ENCODE results near the gene RANGRF. TPM values are rescaled to one million over a fixed set of nuclear protein-coding genes. Genes with fewer than 3 reads are reported as not detected.
"Not testable (repeated sequence)": the region's sequence is repeated elsewhere in the genome, so short reads cannot be mapped to it uniquely, and the experiment has no call there.

Gene RANGRF, protein sequence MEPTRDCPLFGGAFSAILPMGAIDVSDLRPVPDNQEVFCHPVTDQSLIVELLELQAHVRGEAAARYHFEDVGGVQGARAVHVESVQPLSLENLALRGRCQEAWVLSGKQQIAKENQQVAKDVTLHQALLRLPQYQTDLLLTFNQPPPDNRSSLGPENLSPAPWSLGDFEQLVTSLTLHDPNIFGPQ
- 45.5 and 49.9 TPM in 2 replicates for total RNA-seq

DNA sequence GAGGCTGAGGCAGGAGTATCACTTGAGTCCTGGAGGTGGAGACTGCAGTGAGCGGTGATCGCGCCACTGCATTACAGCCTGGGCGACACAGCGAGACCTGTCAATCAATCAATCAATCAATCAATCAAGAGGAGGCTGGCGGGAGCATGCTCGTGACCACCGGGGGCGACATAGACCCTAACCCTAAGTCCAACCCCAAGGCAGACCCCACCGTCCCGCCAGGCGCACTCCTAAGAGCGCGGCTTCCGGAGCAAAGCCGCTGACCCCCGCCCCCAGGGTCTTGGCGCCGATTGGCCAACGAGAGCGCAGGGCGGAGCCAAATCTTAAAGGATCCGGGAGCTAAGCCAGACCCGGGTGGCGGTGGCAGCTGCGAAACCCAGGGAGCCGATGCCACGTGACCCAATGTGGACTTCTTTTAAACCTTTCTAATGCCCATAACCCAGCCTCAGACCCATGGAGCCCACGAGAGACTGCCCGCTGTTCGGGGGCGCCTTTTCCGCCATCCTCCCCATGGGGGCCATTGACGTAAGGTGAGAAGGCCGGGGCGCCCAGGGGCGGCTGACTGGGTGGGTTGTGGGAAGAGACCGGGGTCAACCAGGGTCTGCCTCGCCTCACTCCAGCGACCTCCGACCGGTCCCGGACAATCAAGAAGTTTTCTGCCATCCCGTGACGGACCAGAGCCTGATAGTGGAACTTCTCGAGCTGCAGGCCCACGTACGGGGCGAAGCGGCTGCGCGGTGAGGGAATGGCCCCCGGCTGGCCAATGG is at the start of gene RANGRF:
Gene RANGRF, plus strand, starts transcription at position 335 of the 767 bp plus-strand sequence. Its CDS starts 119 bp downstream, at position 454.
- intact Hi-C loops (cut with micrococcal nuclease), result loop anchor here (1.0 to 10.0 kb wide), 8 partner anchors 12 to 454 kb away; partner anchors contain the start of genes BORCS6, CNTROB, KDM6B and NDEL1

DNA sequence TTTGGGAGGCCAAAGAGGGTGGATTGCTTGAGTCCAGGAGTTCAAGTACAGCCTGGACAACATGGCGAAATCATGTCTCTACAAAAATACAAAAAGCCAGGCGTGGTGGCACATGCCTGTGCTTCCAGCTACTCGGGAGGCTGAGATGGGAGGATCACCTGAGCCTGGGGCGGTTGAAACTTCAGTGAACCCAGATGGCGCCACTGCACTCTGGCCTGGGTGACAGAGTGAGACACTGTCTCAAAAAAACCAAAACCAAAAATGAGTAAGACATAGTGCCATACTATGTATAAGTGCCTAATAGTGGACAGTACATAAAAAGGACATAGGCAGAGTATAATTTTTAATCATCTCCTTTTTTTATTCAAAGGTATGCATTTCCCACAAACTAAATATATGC is 44.6 kb upstream of the RANGRF start:
- intact Hi-C loops (cut with micrococcal nuclease), result no loop called here

DNA sequence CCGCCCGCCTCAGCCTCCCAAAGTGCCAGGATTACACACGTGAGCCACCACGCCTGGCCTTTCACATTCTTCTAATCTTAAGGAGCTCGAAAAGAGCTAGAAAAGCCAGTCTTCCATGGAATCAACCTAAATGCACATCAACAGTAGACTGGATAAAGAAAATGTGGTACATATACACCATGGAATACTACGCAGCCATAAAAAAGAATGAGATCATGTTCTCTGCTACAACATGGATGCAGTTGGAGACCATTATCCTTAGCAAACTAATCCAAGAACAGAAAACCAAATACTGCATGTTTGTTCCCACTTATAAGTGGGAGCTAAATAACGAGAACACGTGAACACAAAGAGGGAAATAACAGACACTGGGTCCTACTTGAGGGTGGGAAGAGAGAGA is 43.7 kb upstream of the RANGRF start:
- intact Hi-C loops (cut with micrococcal nuclease), result no loop called here

DNA sequence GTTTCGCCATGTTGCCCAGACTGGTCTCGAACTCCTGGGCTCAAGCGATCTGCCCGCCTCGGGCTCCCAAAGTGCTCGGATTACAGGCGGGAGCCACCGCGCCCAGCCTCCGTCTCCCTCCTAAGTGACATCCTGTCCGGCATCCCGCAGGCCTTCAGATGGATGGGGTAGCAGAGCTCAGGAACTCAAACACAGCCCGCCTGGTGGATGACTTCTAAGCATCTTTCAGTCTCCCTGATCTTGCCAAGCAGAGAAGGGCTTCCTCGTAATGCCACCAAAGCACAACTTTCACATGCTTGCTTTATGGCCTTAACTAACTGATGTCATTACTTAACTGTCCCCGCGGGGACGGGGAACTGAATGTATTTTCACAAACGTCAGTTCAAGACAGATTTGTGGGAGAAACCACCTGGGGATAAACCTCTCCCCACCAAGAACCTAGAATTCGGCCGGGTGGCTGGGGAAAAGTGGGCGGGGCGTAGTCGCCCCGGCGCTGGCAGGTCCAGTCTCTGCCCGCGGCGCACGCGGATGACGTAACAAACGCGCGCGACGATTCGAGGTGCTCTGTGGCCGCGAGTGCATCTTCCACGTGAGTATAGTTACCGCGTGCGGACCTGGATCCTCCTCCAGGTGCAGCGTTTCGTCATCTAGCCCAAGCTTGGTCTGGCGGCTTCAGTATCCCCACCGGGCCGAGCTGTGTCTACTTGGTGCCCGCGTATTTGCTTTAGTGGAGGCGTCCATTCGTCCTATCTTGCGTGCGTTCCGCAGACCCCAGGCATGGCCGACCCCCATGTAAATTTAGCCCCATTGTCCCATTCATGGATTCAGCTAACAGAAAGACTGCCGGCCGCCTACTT is 39.5 kb upstream of the RANGRF start, which contains the start of gene PFAS:
Gene PFAS, plus strand, starts transcription at position 539 of the 857 bp plus-strand sequence. CDS start 4,649 bp downstream, outside the sequence.
- intact Hi-C loops (cut with micrococcal nuclease), result loop anchor here (1.0 to 2.0 kb wide), 8 partner anchors 39 to 812 kb away; partner anchors contain the start of genes AURKB, KDM6B, RANGRF and RPL26

DNA sequence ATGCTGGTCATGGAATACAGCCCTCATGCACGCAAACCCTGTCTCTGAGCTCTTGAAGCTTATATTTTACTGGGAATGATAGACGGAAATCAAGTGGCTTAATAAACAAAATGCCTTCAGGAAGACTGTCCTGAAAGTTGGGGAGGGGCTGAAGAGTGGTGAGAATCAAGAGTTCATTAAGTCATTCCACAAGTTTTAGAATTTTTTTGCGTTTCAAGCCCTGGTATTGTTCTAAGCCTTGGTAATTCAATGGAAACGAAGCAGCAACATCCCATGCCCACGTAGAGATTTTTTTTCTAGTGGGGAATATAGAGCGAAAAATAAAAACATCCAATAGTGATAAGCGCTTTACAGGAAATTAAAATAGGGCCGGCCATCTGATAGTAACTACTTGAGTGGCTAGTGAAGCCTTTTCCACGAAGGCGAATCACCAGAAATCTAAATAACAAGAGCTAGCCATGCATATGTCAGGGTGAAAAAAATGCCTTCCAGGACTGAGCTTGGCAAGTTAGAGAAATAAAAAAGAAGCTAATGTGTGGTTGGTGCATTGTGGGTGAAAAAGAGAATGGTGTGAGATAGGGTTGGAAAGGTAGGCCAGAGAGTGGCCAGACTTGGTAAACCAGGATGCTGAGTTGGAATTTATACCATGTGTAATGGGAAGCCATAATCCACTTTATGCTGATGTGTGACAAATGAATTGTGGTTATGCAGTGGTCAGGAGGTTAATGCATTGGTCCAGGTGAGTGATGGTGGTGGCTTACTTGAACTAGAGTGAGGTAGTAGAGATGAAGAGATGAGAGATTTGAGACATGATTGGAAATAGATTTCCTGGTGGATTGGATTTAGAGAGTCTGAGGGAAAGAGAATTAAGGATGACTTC is 38.6 kb upstream of the RANGRF start:
- intact Hi-C loops (cut with micrococcal nuclease), result loop anchor here (1.0 to 2.0 kb wide), 8 partner anchors 38 to 813 kb away; partner anchors contain the start of genes AURKB, KDM6B, RANGRF and RPL26

DNA sequence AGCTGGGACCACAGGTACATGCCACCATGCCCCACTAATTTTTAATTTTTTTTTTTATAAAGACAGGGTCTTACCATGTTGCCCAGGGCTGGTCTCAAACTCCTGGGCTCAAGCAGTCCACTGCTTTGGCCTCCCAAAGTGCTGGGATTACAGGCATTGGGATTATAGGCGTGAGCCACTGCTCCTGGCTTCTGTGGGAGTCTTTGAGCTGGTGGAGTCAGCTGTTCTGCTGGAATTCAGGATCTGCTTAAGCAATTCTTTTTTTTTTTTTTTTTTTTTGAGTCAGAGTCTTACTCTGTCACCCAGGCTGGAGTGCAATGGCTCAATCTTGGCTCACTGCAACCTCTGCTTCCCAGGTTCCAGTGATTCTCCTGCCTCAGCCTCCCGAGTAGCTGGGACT is 37.1 kb upstream of the RANGRF start:
- intact Hi-C loops (cut with micrococcal nuclease), result not testable (repeated sequence)

DNA sequence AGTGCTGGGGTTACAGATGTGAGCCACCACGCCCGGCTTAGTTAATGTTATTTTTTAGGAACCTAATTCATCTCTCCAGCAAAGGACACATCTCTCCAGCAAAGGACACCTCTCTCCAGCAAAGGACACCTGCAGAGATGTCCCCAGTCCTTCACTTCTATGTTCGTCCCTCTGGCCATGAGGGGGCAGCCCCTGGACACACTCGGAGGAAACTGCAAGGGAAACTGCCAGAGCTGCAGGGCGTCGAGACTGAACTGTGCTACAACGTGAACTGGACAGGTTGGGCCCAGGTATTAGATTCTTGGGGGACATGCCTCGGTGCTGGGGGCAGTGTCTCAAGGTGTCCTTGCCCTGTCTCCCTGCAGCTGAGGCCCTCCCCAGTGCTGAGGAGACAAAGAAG is 34.7 kb upstream of the RANGRF start:
- intact Hi-C loops (cut with micrococcal nuclease), result no loop called here

DNA sequence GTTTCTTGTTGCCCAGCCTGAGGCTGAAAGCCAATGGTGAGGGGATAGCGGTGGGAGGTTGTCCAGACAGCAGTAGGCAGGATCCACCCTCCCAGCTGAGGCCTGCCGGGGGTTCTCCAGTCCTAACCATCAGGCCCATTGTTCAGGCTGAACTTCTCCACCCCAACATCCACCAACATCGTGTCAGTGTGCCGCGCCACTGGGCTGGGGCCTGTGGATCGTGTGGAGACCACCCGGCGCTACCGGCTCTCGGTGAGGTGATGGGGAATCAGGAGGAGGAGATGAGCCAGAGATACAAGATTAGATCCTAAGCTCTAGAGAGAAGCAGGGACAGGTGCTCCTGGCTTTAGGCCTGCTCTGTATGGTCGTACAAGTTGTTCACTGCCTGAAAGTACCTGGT is 33.6 kb upstream of the RANGRF start:
- intact Hi-C loops (cut with micrococcal nuclease), result no loop called here

DNA sequence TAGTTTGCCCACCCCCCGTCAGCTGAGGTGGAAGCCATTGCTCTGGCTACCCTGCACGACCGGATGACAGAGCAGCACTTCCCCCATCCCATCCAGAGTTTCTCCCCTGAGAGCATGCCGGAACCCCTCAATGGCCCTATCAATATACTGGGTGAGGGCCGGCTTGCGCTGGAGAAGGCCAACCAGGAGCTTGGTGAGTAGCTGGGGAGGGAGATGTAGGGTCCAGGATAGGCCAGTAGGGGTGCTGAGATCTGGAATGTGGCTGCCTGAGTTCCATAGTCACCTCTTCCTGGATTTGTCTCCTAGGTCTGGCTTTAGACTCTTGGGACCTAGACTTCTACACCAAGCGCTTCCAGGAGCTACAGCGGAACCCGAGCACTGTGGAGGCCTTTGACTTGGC is 33.0 kb upstream of the RANGRF start:
- intact Hi-C loops (cut with micrococcal nuclease), result no loop called here

DNA sequence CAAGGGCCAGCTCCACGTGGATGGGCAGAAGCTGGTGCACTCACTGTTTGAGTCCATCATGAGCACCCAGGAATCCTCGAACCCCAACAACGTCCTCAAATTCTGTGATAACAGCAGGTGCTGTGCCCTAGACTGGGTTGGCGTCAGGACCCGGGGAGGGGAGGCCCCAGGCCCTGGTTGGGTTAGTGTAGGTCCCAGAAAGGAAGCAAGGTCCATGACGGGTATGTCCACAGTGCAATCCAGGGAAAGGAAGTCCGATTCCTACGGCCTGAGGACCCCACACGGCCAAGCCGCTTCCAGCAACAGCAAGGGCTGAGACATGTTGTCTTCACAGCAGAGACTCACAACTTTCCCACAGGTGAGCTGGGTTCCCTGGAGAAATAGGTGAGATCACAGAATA is 32.2 kb upstream of the RANGRF start:
- intact Hi-C loops (cut with micrococcal nuclease), result no loop called here

DNA sequence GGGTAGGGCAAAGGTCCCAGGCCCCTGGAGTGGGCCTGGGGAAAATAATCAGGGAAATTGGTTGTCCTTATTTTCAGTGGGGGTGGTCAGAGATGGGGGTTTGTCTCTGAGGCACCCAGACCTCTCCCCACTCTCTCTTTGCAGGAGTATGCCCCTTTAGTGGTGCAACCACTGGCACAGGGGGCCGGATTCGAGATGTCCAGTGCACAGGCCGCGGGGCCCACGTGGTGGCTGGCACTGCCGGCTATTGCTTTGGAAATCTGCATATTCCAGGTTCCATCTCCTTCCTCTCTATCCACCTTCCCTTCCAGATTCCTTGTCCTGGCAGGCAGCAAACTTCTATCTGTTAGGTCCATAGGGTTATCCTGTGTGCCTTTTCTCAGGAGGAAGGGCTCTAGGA is 31.8 kb upstream of the RANGRF start:
- intact Hi-C loops (cut with micrococcal nuclease), result no loop called here

DNA sequence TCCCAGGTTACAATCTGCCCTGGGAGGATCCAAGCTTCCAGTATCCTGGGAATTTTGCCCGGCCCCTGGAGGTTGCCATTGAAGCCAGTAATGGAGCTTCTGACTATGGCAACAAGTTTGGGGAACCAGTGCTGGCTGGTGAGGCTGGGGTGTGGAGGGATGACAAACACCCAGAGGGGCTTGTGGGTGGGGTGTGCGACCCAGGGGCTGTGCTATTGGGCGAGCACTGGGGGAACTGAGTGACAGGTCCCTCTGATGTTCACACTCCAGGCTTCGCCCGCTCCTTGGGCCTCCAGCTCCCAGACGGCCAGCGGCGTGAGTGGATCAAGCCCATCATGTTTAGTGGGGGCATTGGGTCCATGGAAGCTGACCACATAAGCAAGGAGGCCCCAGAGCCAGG is 30.7 kb upstream of the RANGRF start:
- intact Hi-C loops (cut with micrococcal nuclease), result no loop called here

DNA sequence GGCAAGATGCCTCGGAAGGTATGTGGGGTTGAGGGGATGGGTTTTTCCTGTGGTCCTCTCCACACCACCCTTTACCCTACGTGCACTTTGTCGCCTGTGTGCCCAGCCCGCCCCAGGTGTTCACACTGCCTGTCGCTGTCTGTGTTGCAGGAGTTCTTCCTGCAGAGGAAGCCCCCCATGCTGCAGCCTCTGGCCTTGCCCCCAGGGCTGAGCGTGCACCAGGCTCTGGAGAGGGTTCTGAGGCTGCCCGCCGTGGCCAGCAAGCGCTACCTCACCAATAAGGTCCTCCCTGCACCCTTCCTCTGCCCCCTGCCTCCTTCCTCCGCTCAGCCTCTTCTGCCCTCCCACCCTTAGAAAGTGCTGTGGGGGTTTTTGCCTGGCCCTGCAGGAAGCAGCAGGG is 24.1 kb upstream of the RANGRF start:
- intact Hi-C loops (cut with micrococcal nuclease), result no loop called here

DNA sequence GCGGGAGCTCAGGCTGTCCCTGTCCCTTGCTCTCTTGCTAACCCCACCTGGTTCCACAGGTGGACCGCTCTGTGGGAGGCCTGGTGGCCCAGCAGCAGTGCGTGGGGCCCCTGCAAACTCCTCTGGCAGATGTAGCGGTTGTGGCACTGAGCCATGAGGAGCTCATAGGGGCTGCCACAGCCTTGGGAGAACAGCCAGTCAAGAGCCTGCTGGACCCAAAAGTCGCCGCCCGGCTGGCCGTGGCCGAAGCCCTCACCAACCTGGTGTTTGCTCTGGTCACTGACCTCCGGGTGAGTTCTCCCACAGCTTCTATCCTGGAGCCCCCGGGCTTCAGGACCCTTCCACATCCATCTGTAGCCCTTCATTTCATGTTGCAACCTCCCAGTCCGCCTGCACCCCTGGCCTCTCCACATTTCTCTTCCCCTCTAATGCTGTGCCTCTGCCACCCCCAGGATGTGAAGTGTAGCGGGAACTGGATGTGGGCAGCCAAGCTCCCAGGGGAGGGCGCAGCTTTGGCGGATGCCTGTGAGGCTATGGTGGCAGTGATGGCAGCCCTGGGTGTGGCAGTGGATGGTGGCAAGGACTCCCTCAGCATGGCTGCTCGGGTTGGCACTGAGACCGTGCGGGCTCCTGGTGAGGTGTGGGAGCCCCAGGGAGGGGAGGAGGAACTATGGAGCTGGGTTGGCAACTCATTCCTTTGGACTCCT is 23.5 kb upstream of the RANGRF start:
- intact Hi-C loops (cut with micrococcal nuclease), result no loop called here

DNA sequence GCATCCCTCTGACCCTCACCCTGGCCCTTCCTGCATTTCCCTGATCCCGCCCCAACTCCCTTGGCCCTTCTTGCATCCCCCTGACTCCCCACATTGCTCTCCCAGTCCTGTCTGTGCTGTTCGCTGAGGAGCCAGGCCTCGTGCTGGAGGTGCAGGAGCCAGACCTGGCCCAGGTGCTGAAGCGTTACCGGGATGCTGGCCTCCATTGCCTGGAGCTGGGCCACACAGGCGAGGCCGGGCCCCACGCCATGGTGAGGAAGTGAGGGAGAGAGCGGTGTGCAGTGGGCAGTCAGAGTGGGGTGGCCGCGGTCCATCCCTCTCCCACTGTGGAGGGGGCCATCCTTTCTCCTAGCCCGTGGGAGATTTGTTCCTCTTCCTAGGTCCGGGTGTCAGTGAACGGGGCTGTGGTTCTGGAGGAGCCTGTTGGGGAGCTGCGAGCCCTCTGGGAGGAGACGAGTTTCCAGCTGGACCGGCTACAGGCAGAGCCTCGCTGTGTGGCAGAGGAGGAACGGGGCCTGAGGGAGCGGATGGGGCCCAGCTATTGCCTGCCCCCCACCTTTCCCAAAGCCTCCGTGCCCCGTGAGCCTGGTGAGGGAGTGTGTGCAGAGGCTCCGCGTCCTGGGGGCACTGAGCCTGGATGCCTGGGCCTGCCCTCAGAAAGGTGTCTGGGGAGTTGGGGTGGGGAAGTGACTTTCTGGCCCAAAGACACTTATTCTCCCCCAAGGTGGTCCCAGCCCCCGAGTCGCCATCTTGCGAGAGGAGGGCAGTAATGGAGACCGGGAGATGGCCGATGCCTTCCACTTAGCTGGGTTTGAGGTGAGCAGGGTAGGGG is 21.6 kb upstream of the RANGRF start:
- intact Hi-C loops (cut with micrococcal nuclease), result no loop called here

DNA sequence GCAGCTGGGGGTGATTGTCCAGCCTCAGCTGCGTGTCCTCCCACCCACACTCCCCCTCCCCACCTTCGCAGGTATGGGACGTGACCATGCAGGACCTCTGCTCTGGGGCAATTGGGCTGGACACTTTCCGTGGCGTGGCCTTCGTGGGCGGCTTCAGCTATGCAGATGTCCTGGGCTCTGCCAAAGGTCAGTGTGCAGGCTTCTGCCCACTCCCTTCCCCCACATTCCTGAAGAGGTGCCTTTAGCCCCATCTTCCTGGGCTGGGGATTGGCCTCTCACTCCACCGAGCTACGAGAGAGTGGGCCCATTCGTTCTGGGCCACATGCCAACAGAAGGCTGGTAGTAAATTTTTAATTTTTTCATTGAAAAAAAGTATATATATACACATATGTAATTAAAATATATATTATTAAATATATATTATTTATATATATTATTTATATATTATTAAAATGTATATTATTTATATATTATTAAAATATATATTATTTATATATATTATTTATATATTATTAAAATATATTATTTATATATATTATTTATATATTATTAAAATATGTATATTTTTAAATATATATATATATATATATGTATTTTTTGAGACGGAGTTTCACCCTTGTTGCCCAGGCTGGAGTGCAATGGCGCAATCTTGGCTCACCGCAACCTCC is 20.9 kb upstream of the RANGRF start:
- intact Hi-C loops (cut with micrococcal nuclease), result no loop called here

DNA sequence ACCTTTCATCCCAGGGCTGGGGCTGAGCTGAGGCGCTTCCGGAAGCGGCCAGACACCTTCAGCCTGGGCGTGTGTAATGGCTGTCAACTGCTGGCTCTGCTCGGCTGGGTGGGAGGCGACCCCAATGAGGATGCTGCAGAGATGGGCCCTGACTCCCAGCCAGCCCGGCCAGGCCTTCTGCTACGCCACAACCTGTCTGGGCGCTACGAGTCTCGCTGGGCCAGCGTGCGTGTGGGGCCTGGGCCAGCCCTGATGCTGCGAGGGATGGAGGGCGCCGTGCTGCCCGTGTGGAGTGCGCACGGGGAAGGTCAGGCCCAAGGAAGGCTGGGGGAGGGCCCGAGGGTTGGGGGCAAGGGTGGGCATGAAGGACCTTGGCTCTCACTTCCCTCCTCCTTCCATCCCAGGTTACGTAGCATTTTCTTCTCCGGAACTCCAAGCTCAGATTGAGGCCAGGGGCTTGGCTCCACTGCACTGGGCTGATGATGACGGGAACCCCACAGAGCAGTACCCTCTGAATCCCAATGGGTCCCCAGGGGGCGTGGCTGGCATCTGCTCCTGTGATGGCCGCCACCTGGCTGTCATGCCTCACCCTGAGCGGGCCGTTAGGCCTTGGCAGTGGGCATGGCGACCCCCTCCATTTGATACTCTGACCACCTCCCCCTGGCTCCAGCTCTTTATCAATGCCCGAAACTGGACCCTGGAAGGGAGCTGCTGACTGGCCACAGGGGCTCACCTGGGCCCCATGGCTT is 19.7 kb upstream of the RANGRF start:
- intact Hi-C loops (cut with micrococcal nuclease), result no loop called here

DNA sequence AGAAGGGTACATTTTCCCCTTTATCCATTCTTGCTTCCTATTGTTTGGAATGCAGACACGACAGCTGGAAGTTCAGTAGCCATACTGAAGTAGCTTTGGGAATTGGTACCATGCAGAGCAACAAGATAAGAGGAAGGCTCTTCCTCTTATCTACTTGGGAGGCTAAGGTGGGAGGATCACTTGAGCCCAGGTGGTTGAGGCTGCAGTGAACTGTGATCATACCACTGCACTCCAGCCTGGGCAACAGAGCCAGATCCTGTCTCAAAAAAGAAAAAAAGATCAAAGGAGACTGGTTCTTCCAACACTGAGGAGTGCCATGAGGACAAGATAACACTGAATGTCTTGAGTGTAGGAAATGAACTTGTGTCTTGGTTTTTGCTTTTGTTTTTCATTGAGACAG is 16.0 kb upstream of the RANGRF start:
- intact Hi-C loops (cut with micrococcal nuclease), result no loop called here

Data from T-helper 1 cell treated with Interleukin-12 subunit alpha and Interleukin-12 subunit beta and Interleukin-4 antibody, amounts not matched to agents 30 ng/mL and 1 ng/mL, for 36 hours (primary cell).